ENCODE measurements around the gene SDHB. TPM values are rescaled to one million over a fixed set of nuclear protein-coding genes. Genes with fewer than 3 reads are reported as not detected.

SDHB gene
- total RNA-seq, 2 experiments from 2014 or later: 105 to 106 TPM

DNA sequence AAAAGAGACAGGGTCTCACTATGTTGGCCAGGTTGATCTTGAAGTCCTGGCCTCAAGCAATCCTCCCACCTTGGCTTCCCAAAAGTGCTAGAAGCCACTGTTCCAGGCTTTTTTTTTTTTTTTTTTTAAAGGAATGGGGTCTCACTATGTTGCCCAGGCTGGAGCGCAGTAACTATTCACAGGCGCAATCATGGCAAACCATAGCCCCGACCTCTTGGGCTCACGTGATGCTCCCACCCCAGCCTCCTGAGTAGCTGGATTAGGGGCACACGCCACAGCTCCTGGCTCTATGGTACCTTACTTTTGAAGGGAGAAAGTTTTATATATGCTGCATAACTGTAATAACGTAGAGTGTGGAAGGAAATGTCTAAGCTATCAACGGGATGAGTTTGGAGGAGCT lies 36.4 kb downstream of the SDHB start:
- H3K79me2 ChIP-seq (ENCODE audit: insufficient read depth, low read depth, low read length): no peaks in the 10 kb centered on the region
- H4K20me1 ChIP-seq (ENCODE audit: insufficient read depth, low read length): no peaks in the 10 kb centered on the region
- no TSS peak for BruUV-seq (replicated peaks)
- H3K36me3 ChIP-seq (ENCODE audit: insufficient read depth, low read length): peaks cover 48% of the 10 kb centered on the region
- no peaks in the 10 kb centered on the region for H3K9me3 ChIP-seq (ENCODE audit: low read length)
- ChIA-PET POLR2A (interaction anchor here (0.5 to 0.6 kb wide), 2 partner anchors 425 to 1465 kb away, joined by 3 to 4 read pairs; no protein-coding TSS in a partner anchor), CTCF (ENCODE audit: unreplicated experiment) (interaction anchor here (0.6 kb wide), 1 partner anchor 15 kb away, joined by 3 read pairs; no protein-coding TSS in a partner anchor)
- no peak overlapping the region for H3K4me2 ChIP-seq (ENCODE audit: low read length)
- no peak for DNase-seq (ENCODE audit: low spot score)
- H3K4me1 ChIP-seq (ENCODE audit: insufficient read depth, low read length, poor library complexity, severe bottlenecking): no peaks in the 10 kb centered on the region
- intact Hi-C loops (cut with micrococcal nuclease; ENCODE audit: unreplicated experiment): no loop called here
- no peak overlapping the region for H3K4me3 ChIP-seq (ENCODE audit: low read depth, low read length, poor library complexity, severe bottlenecking)
- no peak overlapping the region for H3K27ac ChIP-seq (ENCODE audit: low read depth, low read length, poor library complexity, severe bottlenecking)
- no peak overlapping the region for H2AFZ ChIP-seq (ENCODE audit: low read length)
- no peak for TF ChIP-seq EZH2phosphoT487 (IDR thresholded peaks at IDR 0.05; ENCODE audit: borderline replicate concordance, low read depth, low read length)
- TF ChIP-seq, protein P1, sequence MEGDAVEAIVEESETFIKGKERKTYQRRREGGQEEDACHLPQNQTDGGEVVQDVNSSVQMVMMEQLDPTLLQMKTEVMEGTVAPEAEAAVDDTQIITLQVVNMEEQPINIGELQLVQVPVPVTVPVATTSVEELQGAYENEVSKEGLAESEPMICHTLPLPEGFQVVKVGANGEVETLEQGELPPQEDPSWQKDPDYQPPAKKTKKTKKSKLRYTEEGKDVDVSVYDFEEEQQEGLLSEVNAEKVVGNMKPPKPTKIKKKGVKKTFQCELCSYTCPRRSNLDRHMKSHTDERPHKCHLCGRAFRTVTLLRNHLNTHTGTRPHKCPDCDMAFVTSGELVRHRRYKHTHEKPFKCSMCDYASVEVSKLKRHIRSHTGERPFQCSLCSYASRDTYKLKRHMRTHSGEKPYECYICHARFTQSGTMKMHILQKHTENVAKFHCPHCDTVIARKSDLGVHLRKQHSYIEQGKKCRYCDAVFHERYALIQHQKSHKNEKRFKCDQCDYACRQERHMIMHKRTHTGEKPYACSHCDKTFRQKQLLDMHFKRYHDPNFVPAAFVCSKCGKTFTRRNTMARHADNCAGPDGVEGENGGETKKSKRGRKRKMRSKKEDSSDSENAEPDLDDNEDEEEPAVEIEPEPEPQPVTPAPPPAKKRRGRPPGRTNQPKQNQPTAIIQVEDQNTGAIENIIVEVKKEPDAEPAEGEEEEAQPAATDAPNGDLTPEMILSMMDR (conservative IDR thresholded peaks at IDR 0.05; ENCODE audit: low read length): no peak
- no peaks in the 10 kb centered on the region for H3K9me2 ChIP-seq (ENCODE audit: insufficient read depth, low read length)

DNA sequence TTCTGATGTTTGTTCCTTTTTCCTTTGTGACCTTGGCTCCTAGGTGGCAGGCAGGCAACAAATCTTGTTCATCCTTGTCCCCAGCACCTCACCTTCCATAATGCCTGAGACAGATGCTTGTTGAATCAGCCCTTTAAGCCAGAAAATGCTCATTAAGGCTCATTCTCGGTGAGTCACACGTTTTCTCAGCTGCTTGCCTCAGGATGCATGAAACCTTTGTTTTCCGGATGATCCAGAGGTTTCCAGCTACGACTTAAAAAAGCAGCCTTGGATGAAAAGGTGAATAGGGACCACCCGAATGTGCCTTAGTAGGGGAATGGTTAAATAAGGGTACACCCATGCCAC lies 37.5 kb downstream of the SDHB start:
- Histone ChIP-seq H3K9me2 (ENCODE audit: insufficient read depth, low read length) (no peaks in the 10 kb centered on the region), H3K4me3 (ENCODE audit: low read depth, low read length, poor library complexity, severe bottlenecking) (no peak overlapping the region), H3K9me3 (ENCODE audit: low read length) (no peaks in the 10 kb centered on the region), H3K4me2 (ENCODE audit: low read length) (no peak overlapping the region), H4K20me1 (ENCODE audit: insufficient read depth, low read length) (no peaks in the 10 kb centered on the region), H3K79me2 (ENCODE audit: insufficient read depth, low read depth, low read length) (no peaks in the 10 kb centered on the region), H2AFZ (ENCODE audit: low read length) (no peak overlapping the region), H3K36me3 (ENCODE audit: insufficient read depth, low read length) (peaks cover 36% of the 10 kb centered on the region), H3K27ac (ENCODE audit: low read depth, low read length, poor library complexity, severe bottlenecking) (no peak overlapping the region), H3K4me1 (ENCODE audit: insufficient read depth, low read length, poor library complexity, severe bottlenecking) (peaks cover 5% of the 10 kb centered on the region)
- TF ChIP-seq EZH2phosphoT487 (IDR thresholded peaks at IDR 0.05; ENCODE audit: borderline replicate concordance, low read depth, low read length): no peak
- TF ChIP-seq, protein P1 (conservative IDR thresholded peaks at IDR 0.05; ENCODE audit: low read length): no peak
- BruUV-seq (replicated peaks): no TSS peak
- CTCF ChIA-PET (ENCODE audit: unreplicated experiment): no interaction called here
- no peak for DNase-seq (ENCODE audit: low spot score)
- POLR2A ChIA-PET: no interaction called here
- intact Hi-C loops (cut with micrococcal nuclease; ENCODE audit: unreplicated experiment): no loop called here

DNA sequence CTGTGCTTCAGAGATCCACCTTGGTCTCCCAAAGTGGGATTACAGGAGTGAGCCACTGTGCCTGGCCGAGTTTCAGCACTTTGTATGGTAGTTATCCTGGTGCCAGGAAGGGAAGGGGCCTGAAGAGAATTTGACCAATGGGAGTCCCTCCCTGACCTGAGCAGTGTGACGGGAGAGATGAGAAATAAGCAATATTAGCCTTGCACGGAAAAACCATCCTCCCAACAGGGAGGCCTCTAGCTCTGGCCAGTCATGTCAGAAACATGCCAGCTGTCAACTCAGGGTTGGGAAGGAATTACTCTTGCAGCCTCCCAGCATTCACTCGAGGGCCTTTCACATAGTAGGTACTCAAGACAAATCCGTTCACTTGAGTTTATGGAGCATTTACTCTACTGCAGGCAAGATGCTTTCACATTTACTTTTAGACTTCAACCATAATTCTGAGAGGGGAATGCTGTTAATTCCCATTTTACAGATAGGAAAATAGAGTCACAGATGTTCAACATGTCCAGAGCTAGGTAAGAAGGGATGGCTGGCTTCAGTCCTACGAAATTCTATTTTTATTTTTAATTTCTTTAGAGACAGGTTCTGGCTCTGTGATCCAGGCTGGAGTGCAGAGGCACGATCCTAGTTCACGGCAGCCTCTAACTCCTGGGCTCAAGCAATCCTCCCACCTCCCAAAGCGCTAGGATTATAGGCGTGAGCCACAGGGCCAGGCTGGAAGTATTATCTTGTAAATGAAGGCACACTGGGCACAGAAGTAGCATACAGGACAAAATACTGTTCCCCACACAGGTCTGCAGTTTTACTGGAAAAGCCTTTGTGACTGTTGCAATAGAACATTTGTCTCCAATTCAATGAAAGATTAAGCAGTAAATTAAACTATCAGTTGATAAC lies 38.9 kb downstream of the SDHB start:
- Histone ChIP-seq H3K4me2 (ENCODE audit: low read length) (no peak overlapping the region), H3K36me3 (ENCODE audit: insufficient read depth, low read length) (peaks cover 23% of the 10 kb centered on the region), H2AFZ (ENCODE audit: low read length) (no peak overlapping the region), H3K27ac (ENCODE audit: low read depth, low read length, poor library complexity, severe bottlenecking) (no peak overlapping the region), H4K20me1 (ENCODE audit: insufficient read depth, low read length) (no peaks in the 10 kb centered on the region), H3K79me2 (ENCODE audit: insufficient read depth, low read depth, low read length) (no peaks in the 10 kb centered on the region), H3K4me3 (ENCODE audit: low read depth, low read length, poor library complexity, severe bottlenecking) (no peak overlapping the region), H3K4me1 (ENCODE audit: insufficient read depth, low read length, poor library complexity, severe bottlenecking) (peaks cover 16% of the 10 kb centered on the region), H3K9me3 (ENCODE audit: low read length) (no peaks in the 10 kb centered on the region), H3K9me2 (ENCODE audit: insufficient read depth, low read length) (no peaks in the 10 kb centered on the region)
- no peak for DNase-seq (ENCODE audit: low spot score)
- POLR2A ChIA-PET: no interaction called here
- TF ChIP-seq, protein P1 (conservative IDR thresholded peaks at IDR 0.05; ENCODE audit: low read length): no peak
- intact Hi-C loops (cut with micrococcal nuclease; ENCODE audit: unreplicated experiment): no loop called here
- CTCF ChIA-PET (ENCODE audit: unreplicated experiment): no interaction called here
- no TSS peak for BruUV-seq (replicated peaks)
